H1 (cell line): ENCODE data around the gene CST9L. TPM values are rescaled to one million over a fixed set of nuclear protein-coding genes. Genes with fewer than 3 reads are reported as not detected.

Source experiments
- CTCF ChIA-PET: fragments of 300-600 bp; sonication (Branson Sonifier 250); formaldehyde crosslinking; loops from one replicate; lab custom pipeline; 2021; ENCODE audit not compliant: partially characterized antibody; lab: Charles Lee
- POLR2A ChIA-PET: fragments of 300-600 bp; sonication (Branson Sonifier 250); formaldehyde crosslinking; loops from one replicate; lab custom pipeline; 2021; ENCODE audit warnings: inconsistent platforms; ENCODE audit not compliant: partially characterized antibody; lab: Charles Lee
- DNase-seq, 2 experiments: peaks; one replicate each; pipeline versions ENCODE4 v3.0.0 to v3.0.0-alpha.2; 2010 to 2022; ENCODE audit warnings: low spot score in 2 of 2, low read depth in 1 of 2, mixed read lengths in 1 of 2
- FAIRE-seq: peaks from 2 replicates; lab custom pipeline; 2011; peaks lifted over from hg19 to GRCh38; lab: Jason Lieb, UNC
- H2AFZ ChIP-seq: 2 replicates; pipeline ENCODE4 v1.8.1; 2012; ENCODE audit warnings: low read length, inconsistent platforms
- H2AK5ac ChIP-seq: 2 replicates; pipeline ENCODE4 v1.6.1; 2013; ENCODE audit warnings: low read depth, low read length
- H2BK120ac ChIP-seq: replicated peaks from 2 replicates; pipeline ENCODE3; 2013; ENCODE audit warnings: low read depth, low read length, inconsistent platforms
- H2BK12ac ChIP-seq: 2 replicates; pipeline ENCODE4 v1.6.1; 2013; ENCODE audit warnings: low read depth, low read length
- H2BK15ac ChIP-seq: 2 replicates; pipeline ENCODE4 v1.6.1; 2013; ENCODE audit warnings: low read length
- H2BK20ac ChIP-seq: 2 replicates; pipeline ENCODE4 v1.6.1; 2013; ENCODE audit warnings: low read length
- H2BK5ac ChIP-seq: 2 replicates; pipeline ENCODE4 v1.6.1; 2013; ENCODE audit warnings: low read depth, low read length
- H3K14ac ChIP-seq: 2 replicates; pipeline ENCODE4 v1.6.1; 2013; ENCODE audit warnings: inconsistent platforms; ENCODE audit not compliant: insufficient read length
- H3K18ac ChIP-seq: 2 replicates; pipeline ENCODE4 v1.6.1; 2013; ENCODE audit warnings: low read length; ENCODE audit errors: extremely low read depth
- H3K23ac ChIP-seq: 2 replicates; pipeline ENCODE4 v1.6.1; 2013; ENCODE audit warnings: inconsistent platforms; ENCODE audit not compliant: insufficient read length
- H3K23me2 ChIP-seq: 2 replicates; pipeline ENCODE4 v1.6.1; 2013; ENCODE audit warnings: low read depth, low read length
- H3K27ac ChIP-seq: 2 replicates; pipeline ENCODE4 v1.6.1; 2011; ENCODE audit warnings: low read depth, low read length, inconsistent platforms
- H3K27me3 ChIP-seq, 4 experiments: replicated peaks in 1 of 4; 1 replicate in 1 of 4; 2 replicates in 3 of 4; pipeline versions ENCODE4 v1.6.1 to v1.8.1; 2011 to 2013; ENCODE audit warnings: low read length in 3 of 4, mild to moderate bottlenecking in 3 of 4, inconsistent platforms in 2 of 4, mixed read lengths in 2 of 4, moderate library complexity in 1 of 4; ENCODE audit not compliant: control insufficient read depth in 3 of 4, insufficient read depth in 3 of 4; ENCODE audit errors: extremely low read depth in 1 of 4
- H3K36me3 ChIP-seq, 4 experiments: 2 replicates each; pipeline versions ENCODE4 v1.6.1 to v1.8.1; 2011 to 2013; ENCODE audit warnings: mild to moderate bottlenecking in 4 of 4, low read length in 3 of 4, moderate library complexity in 2 of 4, control low read depth in 1 of 4, inconsistent platforms in 1 of 4; ENCODE audit not compliant: insufficient read depth in 4 of 4, control insufficient read depth in 2 of 4
- H3K4ac ChIP-seq: replicated peaks from 2 replicates; pipeline ENCODE3; 2013; ENCODE audit warnings: low read length, low read depth, mixed read lengths, inconsistent platforms; ENCODE audit not compliant: insufficient read length
- H3K4me1 ChIP-seq, 4 experiments: replicated peaks in 1 of 4; 1 replicate in 1 of 4; 2 replicates in 3 of 4; pipeline versions ENCODE4 v1.6.1 to v1.8.1; 2011 to 2013; ENCODE audit warnings: low read length in 3 of 4, inconsistent platforms in 2 of 4, mixed read lengths in 1 of 4; ENCODE audit not compliant: insufficient read depth in 4 of 4, control insufficient read depth in 3 of 4
- H3K4me2 ChIP-seq, 2 experiments: 2 replicates each; pipeline versions ENCODE4 v1.6.1 to v1.8.1; 2011 to 2013; ENCODE audit warnings: low read depth in 2 of 2, low read length in 2 of 2, control low read depth in 1 of 2, inconsistent platforms in 1 of 2, mild to moderate bottlenecking in 1 of 2; ENCODE audit not compliant: insufficient read depth in 1 of 2
- H3K4me3 ChIP-seq, 4 experiments: fragments of 200-600, 300-600 bp in 1 of 4; sonication (generic), shearing (Covaris generic), sonication (Bioruptor Twin) in 1 of 4; 2 replicates each; pipeline versions ENCODE4 v1.5.1 to v1.8.1; 2011 to 2016; ENCODE audit warnings: low read length in 4 of 4, low read depth in 3 of 4, control low read depth in 2 of 4, inconsistent platforms in 2 of 4, mild to moderate bottlenecking in 2 of 4, mixed read lengths in 1 of 4, moderate library complexity in 1 of 4; ENCODE audit not compliant: insufficient read depth in 2 of 4; ENCODE audit errors: extremely low read depth in 1 of 4
- H3K56ac ChIP-seq: replicated peaks from 2 replicates; pipeline ENCODE3; 2013; ENCODE audit warnings: low read depth, mild to moderate bottlenecking, mixed read lengths, low read length, inconsistent platforms; ENCODE audit not compliant: insufficient read length
- H3K79me1 ChIP-seq: 2 replicates; pipeline ENCODE4 v1.6.1; 2013; ENCODE audit warnings: low read depth, low read length, control low read depth
- H3K79me2 ChIP-seq, 2 experiments: 2 replicates each; pipeline versions ENCODE4 v1.6.1 to v1.8.1; 2012 to 2013; ENCODE audit warnings: low read length in 2 of 2, mild to moderate bottlenecking in 2 of 2, inconsistent platforms in 1 of 2; ENCODE audit not compliant: insufficient read depth in 2 of 2, control insufficient read depth in 1 of 2
- H3K9ac ChIP-seq, 4 experiments: replicated peaks in 1 of 4; 1 replicate in 1 of 4; 2 replicates in 3 of 4; pipeline versions ENCODE4 v1.6.1 to v1.8.1; 2011 to 2013; ENCODE audit warnings: low read depth in 3 of 4, low read length in 3 of 4, control low read depth in 2 of 4, mild to moderate bottlenecking in 2 of 4, moderate library complexity in 2 of 4, inconsistent platforms in 1 of 4; ENCODE audit errors: extremely low read depth in 1 of 4
- H3K9me3 ChIP-seq, 2 experiments: 2 replicates each; pipeline versions ENCODE4 v1.6.1 to v1.8.1; 2012 to 2013; ENCODE audit warnings: mild to moderate bottlenecking in 2 of 2, moderate library complexity in 2 of 2, control low read depth in 1 of 2, inconsistent platforms in 1 of 2, low read depth in 1 of 2, low read length in 1 of 2, mixed read lengths in 1 of 2; ENCODE audit not compliant: insufficient read depth in 2 of 2
- H4K20me1 ChIP-seq, 2 experiments: replicated peaks in 1 of 2; 2 replicates each; pipeline versions ENCODE3 to v1.8.1; 2011 to 2013; ENCODE audit warnings: inconsistent platforms in 2 of 2, low read length in 2 of 2, mild to moderate bottlenecking in 1 of 2; ENCODE audit not compliant: insufficient read depth in 2 of 2, control insufficient read depth in 1 of 2
- H4K5ac ChIP-seq: 2 replicates; pipeline ENCODE4 v1.6.1; 2013; ENCODE audit warnings: low read length, low read depth, mixed read lengths, inconsistent platforms; ENCODE audit not compliant: insufficient read length
- H4K8ac ChIP-seq: 2 replicates; pipeline ENCODE4 v1.8.0; 2013; ENCODE audit warnings: mild to moderate bottlenecking, moderate library complexity, low read length, inconsistent platforms; ENCODE audit not compliant: insufficient read depth; ENCODE audit errors: extremely low read depth
- H4K91ac ChIP-seq: replicated peaks from 2 replicates; pipeline ENCODE3; 2013; ENCODE audit warnings: low read length, mixed read lengths, inconsistent platforms; ENCODE audit not compliant: insufficient read length
- JUN ChIP-seq: IDR thresholded peaks from 2 replicates; pipeline ENCODE4 v1.6.1; 2011; ENCODE audit warnings: low read depth, mild to moderate bottlenecking, improper control_type of control experiment, low read length
- polyA plus RNA-seq, 7 experiments: library from polyadenylated mRNA; depleted of rRNA in 3 of 7; stranded (reverse) in 5 of 7; unstranded in 2 of 7; fragments of >200 nt in 5 of 7; fragments of 200-250 nt in 2 of 7; gene quantifications; 1 replicate in 5 of 7; 2 replicates in 1 of 7; 4 replicates in 1 of 7; pipeline versions ENCODE4 v1.2.1 to v1.2.3, GENCODE V29; 2011 to 2013; ENCODE audit warnings: missing spikeins in 2 of 7, mixed read lengths in 2 of 7
- total RNA-seq: library from RNA; stranded (reverse); fragmentation: NEBNext Ultra II Directional; extraction: Animal tissue kit (Norgen Biotek cat#: 25700); gene quantifications from 2 replicates; pipeline ENCODE4 v1.2.1, GENCODE V29; 2021

CST9L gene
- total and polyA plus RNA-seq, 2 of the 8 experiments (the other 6 are each of a cell fraction or from before 2014, with no cell fraction given): not detected

- Histone ChIP-seq H4K91ac (no peak overlapping the region), H3K4ac (no peak overlapping the region), H2BK12ac (no peak overlapping the region), H3K79me2 (no peaks in the 10 kb centered on the region), H3K56ac (no peak overlapping the region), H2BK5ac (no peak overlapping the region), H2BK15ac (no peak overlapping the region), H3K23me2 (peaks cover 1% of the 10 kb centered on the region; the same call in 1 of the 2 replicates), H4K5ac (no peak overlapping the region), H4K8ac (no peak overlapping the region), H3K9me3 (no peaks in the 10 kb centered on the region), H2BK120ac (no peak overlapping the region)
- no peak for TF ChIP-seq JUN
- TF ChIP-seq, all 59 proteins: peak for 0
- no peak overlapping the region for H3K14ac ChIP-seq
- no peak overlapping the region for H2AK5ac ChIP-seq
- no peak overlapping the region for H2AFZ ChIP-seq
- peaks cover 0 to 4% (median 2%) of the 10 kb centered on the region in 4 experiments; a peak in 3 of 7 replicates for H3K4me1 ChIP-seq
- FAIRE-seq: no peak
- no peak overlapping the region for H3K9ac ChIP-seq
- H3K36me3 ChIP-seq: no peaks in the 10 kb centered on the region
- H4K20me1 ChIP-seq: no peaks in the 10 kb centered on the region
- H2BK20ac ChIP-seq: no peak overlapping the region
- H3K4me2 ChIP-seq: no peak overlapping the region
- H3K27ac ChIP-seq: no peak overlapping the region
- POLR2A ChIA-PET: no interaction called here
- H3K79me1 ChIP-seq: no peaks in the 10 kb centered on the region
- CTCF ChIA-PET: interaction anchor here (18.5 kb wide), 1 partner anchor 169 kb away, joined by 328 read pairs; the partner anchor contains the start of genes CST11 and CSTL1
- no peak for DNase-seq
- no peaks in the 10 kb centered on the region for H3K27me3 ChIP-seq
- H3K23ac ChIP-seq: no peak overlapping the region
- no peak overlapping the region for H3K18ac ChIP-seq
- H3K4me3 ChIP-seq: no peak overlapping the region
These were observed 45.4 kb upstream of the CST9L start for GRCh38 chr20:23613676-23614075.
